HCT116 (cell line): ENCODE data around the gene BRSK2. TPM values are rescaled to one million over a fixed set of nuclear protein-coding genes. Genes with fewer than 3 reads are reported as not detected.
"Not testable (repeated sequence)": the region's sequence is repeated elsewhere in the genome, so short reads cannot be mapped to it uniquely, and the experiment has no call there.

ENCODE experiments used
- ATAC-seq: fragments of 200-7000 bp; cut with Tn5 transposase; 2 replicates; pipeline ENCODE4 v1.9.1; 2020; ENCODE audit warnings: mild to moderate bottlenecking, moderate library complexity
- BruUV-seq: library from RNA; stranded (reverse); fragments of 400-500 nt; replicated peaks from 2 replicates; lab custom pipeline; 2021; lab: Mats Ljungman, UMichigan
- CTCF ChIA-PET: fragments of 300-600 bp; sonication (Branson Sonifier 250); formaldehyde crosslinking; loops from one replicate; lab custom pipeline; 2021; ENCODE audit warnings: antibody characterized with exemption; lab: Charles Lee
- POLR2A ChIA-PET: fragments of 300-600, 350-600 bp; sonication (Branson Sonifier 250); formaldehyde crosslinking; loops from one replicate; lab custom pipeline; 2021; ENCODE audit warnings: antibody characterized with exemption; lab: Charles Lee
- RAD21 ChIA-PET, 2 experiments: fragments of 300-600 bp; sonication (Branson Sonifier 250); formaldehyde crosslinking; loops; one replicate each; lab custom pipeline; 2023; ENCODE audit warnings: low total read pairs in 2 of 2; ENCODE audit not compliant: uncharacterized antibody in 2 of 2, unreplicated experiment in 2 of 2, low non-redundant PET in 1 of 2; lab: Charles Lee
- DNase-seq: peaks from one replicate; pipeline ENCODE4 v3.0.0-alpha.2; 2010; ENCODE audit warnings: low read depth, low spot score
- H2AFZ ChIP-seq: fragments of 200-600 bp; shearing (Covaris generic), sonication (generic); 2 replicates; pipeline ENCODE4 v1.6.1; 2017; ENCODE audit warnings: low read depth, mixed run types, mixed read lengths, antibody characterized with exemption, low read length; ENCODE audit not compliant: poor library complexity, severe bottlenecking
- H3K27ac ChIP-seq: 2 replicates; pipeline ENCODE4 v1.5.1; 2012; ENCODE audit warnings: low read depth, low read length
- H3K27me3 ChIP-seq: fragments of 200-600 bp; sonication (generic); 2 replicates; pipeline ENCODE4 v1.6.1; 2016; ENCODE audit warnings: mixed run types, low read length, mixed read lengths; ENCODE audit not compliant: insufficient read depth
- H3K36me3 ChIP-seq, 2 experiments: fragments of 200-500 bp in 1 of 2; fragments of 200-600 bp in 1 of 2; sonication (Bioruptor generic) in 1 of 2; sonication (generic) in 1 of 2; 2 replicates each; pipeline versions ENCODE4 v1.5.1 to v1.6.1; 2014 to 2016; ENCODE audit warnings: low read length in 2 of 2, inconsistent platforms in 1 of 2, mixed read lengths in 1 of 2, mixed run types in 1 of 2; ENCODE audit not compliant: insufficient read depth in 2 of 2, control insufficient read depth in 1 of 2
- H3K4me1 ChIP-seq, 2 experiments: fragments of 200-600 bp in 1 of 2; sonication (generic) in 1 of 2; 2 replicates each; pipeline versions ENCODE4 v1.5.1 to v1.6.1; 2012 to 2017; ENCODE audit warnings: low read length in 2 of 2, inconsistent platforms in 1 of 2, mild to moderate bottlenecking in 1 of 2, mixed read lengths in 1 of 2, mixed run types in 1 of 2, moderate library complexity in 1 of 2; ENCODE audit not compliant: insufficient read depth in 2 of 2, control insufficient read depth in 1 of 2
- H3K4me2 ChIP-seq: fragments of 200-600 bp; sonication (generic); 2 replicates; pipeline ENCODE4 v1.6.1; 2017; ENCODE audit warnings: mixed run types, low read length, mixed read lengths
- H3K4me3 ChIP-seq, 2 experiments: fragments of 200-600 bp in 1 of 2; sonication (generic) in 1 of 2; replicated peaks in 1 of 2; 2 replicates each; pipeline ENCODE4 v1.5.1; 2011 to 2016; ENCODE audit warnings: low read length in 2 of 2, control low read depth in 1 of 2, low read depth in 1 of 2, mild to moderate bottlenecking in 1 of 2, mixed read lengths in 1 of 2, mixed run types in 1 of 2
- H3K79me2 ChIP-seq: fragments of 200-600 bp; sonication (generic); 2 replicates; pipeline ENCODE4 v1.6.1; 2017; ENCODE audit warnings: mild to moderate bottlenecking, mixed run types, low read length, moderate library complexity, mixed read lengths; ENCODE audit not compliant: insufficient read depth
- H3K9ac ChIP-seq: fragments of 200-600 bp; sonication (generic); 2 replicates; pipeline ENCODE4 v1.6.1; 2016; ENCODE audit warnings: low read length, mixed read lengths
- H3K9me2 ChIP-seq: fragments of 200-600 bp; sonication (generic), shearing (Covaris generic); 2 replicates; pipeline ENCODE4 v1.6.1; 2017; ENCODE audit warnings: mixed run types, mild to moderate bottlenecking, moderate library complexity; ENCODE audit not compliant: insufficient read depth
- H3K9me3 ChIP-seq, 2 experiments: fragments of 200-500 bp in 1 of 2; fragments of 200-600 bp in 1 of 2; sonication (Bioruptor generic) in 1 of 2; sonication (generic) in 1 of 2; 2 replicates each; pipeline ENCODE4 v1.6.1; 2014 to 2017; ENCODE audit warnings: low read length in 2 of 2, mixed read lengths in 2 of 2, inconsistent platforms in 1 of 2, low read depth in 1 of 2, mild to moderate bottlenecking in 1 of 2, mixed run types in 1 of 2, moderate library complexity in 1 of 2; ENCODE audit not compliant: control insufficient read depth in 1 of 2, insufficient read depth in 1 of 2
- H4K20me1 ChIP-seq: fragments of 200-600 bp; sonication (generic), shearing (Covaris generic); 2 replicates; pipeline ENCODE4 v1.6.1; 2017; ENCODE audit warnings: mixed run types, mild to moderate bottlenecking, moderate library complexity; ENCODE audit not compliant: insufficient read depth
- ATF3 ChIP-seq: IDR thresholded peaks from 2 replicates; pipeline ENCODE4 v1.6.1; 2012
- CBX3 ChIP-seq: IDR thresholded peaks from 2 replicates; pipeline ENCODE4 v1.6.1; 2012; ENCODE audit warnings: low read depth
- CEBPB ChIP-seq: IDR thresholded peaks from 2 replicates; pipeline ENCODE4 v1.6.1; 2012; ENCODE audit warnings: low read depth
- EZH2phosphoT487 ChIP-seq: fragments of 200-600 bp; IDR thresholded peaks from 2 replicates; pipeline ENCODE4 v1.6.1; 2018; ENCODE audit warnings: antibody characterized with exemption, borderline replicate concordance
- POLR2A ChIP-seq: IDR thresholded peaks from 2 replicates; pipeline ENCODE4 v1.7.0; 2011; ENCODE audit warnings: borderline replicate concordance; ENCODE audit not compliant: insufficient read depth, insufficient read length; ENCODE audit errors: extremely low read depth
- POLR2AphosphoS5 ChIP-seq: IDR thresholded peaks from 2 replicates; pipeline ENCODE4 v1.6.1; 2011; ENCODE audit warnings: mild to moderate bottlenecking, low read depth, low read length, moderate library complexity
- SRF ChIP-seq: IDR thresholded peaks from 2 replicates; pipeline ENCODE4 v1.6.1; 2012; ENCODE audit warnings: low read depth
- ZFX ChIP-seq: fragments of 450-650 bp; IDR thresholded peaks from 2 replicates; pipeline ENCODE4 v1.6.1; 2017
- ZNF274 ChIP-seq: fragments of 200-500 bp; sonication (Bioruptor generic); IDR thresholded peaks from 2 replicates; pipeline ENCODE4 v1.6.1; 2014; ENCODE audit warnings: mild to moderate bottlenecking, low read depth, low read length, inconsistent platforms
- intact Hi-C: fragments of 100-400 bp; cut with micrococcal nuclease; formaldehyde crosslinking; loops from 2 replicates; pipeline ENCODE4 v1.10.0; 2022
- total RNA-seq: library from RNA; stranded (reverse); gene quantifications from one replicate; pipeline ENCODE4 v1.2.1, GENCODE V29; 2021; ENCODE audit not compliant: unreplicated experiment

The BRSK2 gene
- total RNA-seq, 1 experiment from 2014 or later: 14.0 TPM

GRCh38 chr11:1408346-1408745 is 18.6 kb downstream of the BRSK2 start:
- ChIA-PET CTCF (no interaction called here), RAD21 (no interaction called here), POLR2A (no interaction called here)
- no peak for ATAC-seq
- Histone ChIP-seq H3K9ac (no peak overlapping the region), H3K9me2 (no peaks in the 10 kb centered on the region), H3K9me3 (peaks cover 1 to 3% of the 10 kb centered on the region in 2 experiments; a peak in 2 of 4 replicates), H3K4me1 (no peaks in the 10 kb centered on the region), H4K20me1 (no peaks in the 10 kb centered on the region), H3K79me2 (no peaks in the 10 kb centered on the region), H3K27ac (no peak overlapping the region), H3K4me2 (no peak overlapping the region), H2AFZ (no peak overlapping the region), H3K4me3 (no peak overlapping the region), H3K36me3 (no peaks in the 10 kb centered on the region), H3K27me3 (no peaks in the 10 kb centered on the region)
- intact Hi-C loops: no loop called here
- no peak for DNase-seq
- no TSS peak for BruUV-seq
- no peak for TF ChIP-seq ZNF274
- TF ChIP-seq CEBPB: no peak
- TF ChIP-seq ATF3: no peak
- TF ChIP-seq, all 23 proteins: peak for 0

- ChIA-PET RAD21 (no interaction called here), POLR2A (no interaction called here), CTCF (no interaction called here)
- no peak for TF ChIP-seq SRF
- no peak for TF ChIP-seq ZFX
- no peak for TF ChIP-seq ATF3
- TF ChIP-seq CBX3: no peak
- no peak for TF ChIP-seq POLR2A
- no peak for TF ChIP-seq EZH2phosphoT487
- no peak for TF ChIP-seq POLR2AphosphoS5
- intact Hi-C loops: no loop called here
- no peak for DNase-seq
- no peaks in the 10 kb centered on the region for H4K20me1 ChIP-seq
- H3K79me2 ChIP-seq: no peaks in the 10 kb centered on the region
- ATAC-seq: no peak
- no peak overlapping the region for H3K4me3 ChIP-seq
- no peaks in the 10 kb centered on the region for H3K9me2 ChIP-seq
- no peak overlapping the region for H3K27ac ChIP-seq
- H3K4me2 ChIP-seq: no peak overlapping the region
- H3K36me3 ChIP-seq: no peaks in the 10 kb centered on the region
- H3K9me3 ChIP-seq: peaks cover 3 to 11% of the 10 kb centered on the region in 2 experiments; a peak in 2 of 4 replicates
- H2AFZ ChIP-seq: no peak overlapping the region
- H3K9ac ChIP-seq: no peak overlapping the region
- H3K4me1 ChIP-seq: no peaks in the 10 kb centered on the region
- BruUV-seq: no TSS peak
- no peaks in the 10 kb centered on the region for H3K27me3 ChIP-seq
Observed at GRCh38 chr11:1409108-1409851, 19.5 kb downstream of the BRSK2 start.

GRCh38 chr11:1409852-1410125 is 20.1 kb downstream of the BRSK2 start:
- H3K9ac ChIP-seq, H3K79me2 ChIP-seq, H4K20me1 ChIP-seq, DNase-seq, CTCF ChIA-PET, H3K27me3 ChIP-seq, ATAC-seq, H2AFZ ChIP-seq, H3K4me2 ChIP-seq, H3K4me3 ChIP-seq, H3K4me1 ChIP-seq, RAD21 ChIA-PET, BruUV-seq, H3K9me2 ChIP-seq, POLR2A ChIA-PET, H3K27ac ChIP-seq, intact Hi-C loops, H3K36me3 ChIP-seq: not testable (repeated sequence)
- peaks cover 7 to 11% of the 10 kb centered on the region in 2 experiments; a peak in 2 of 4 replicates for H3K9me3 ChIP-seq
